Measurements from ENCODE around the gene GFY.
"Not testable (repeated sequence)": the region's sequence is repeated elsewhere in the genome, so short reads cannot be mapped to it uniquely, and the experiment has no call there.

GFY gene

DNA sequence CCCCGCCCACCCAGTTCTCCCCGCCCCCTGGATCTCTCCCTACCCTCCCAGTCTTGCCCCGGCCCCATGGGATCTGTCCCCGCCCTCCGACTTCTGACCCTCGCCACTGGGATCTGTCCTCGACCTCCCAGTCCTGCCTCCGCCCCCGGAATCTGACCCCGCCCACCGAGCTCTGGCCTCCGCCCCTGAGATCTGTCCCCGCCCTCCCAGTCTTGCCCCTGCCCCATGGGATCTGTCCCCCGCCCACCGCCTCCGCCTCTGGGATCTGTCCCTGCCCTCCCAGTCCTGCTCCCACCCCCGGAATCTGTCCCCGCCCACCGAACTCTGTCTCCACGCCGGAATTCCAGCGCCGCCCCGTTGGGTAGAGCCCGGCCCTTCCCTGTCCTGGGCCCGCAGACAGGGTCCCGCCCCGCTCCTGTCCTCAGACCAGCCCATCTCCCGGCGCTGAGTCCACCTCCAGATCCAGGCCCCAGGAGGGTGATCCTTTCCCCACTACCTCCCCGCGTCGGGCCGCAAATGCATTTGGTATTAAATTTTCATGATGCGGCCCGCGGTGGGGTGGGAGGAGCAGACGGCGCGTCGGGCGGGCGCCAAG, 17.7 kb downstream of the GFY start:
- peak; percentile 50 for DNase-seq (ENCODE audit: low read depth, low spot score)

DNA sequence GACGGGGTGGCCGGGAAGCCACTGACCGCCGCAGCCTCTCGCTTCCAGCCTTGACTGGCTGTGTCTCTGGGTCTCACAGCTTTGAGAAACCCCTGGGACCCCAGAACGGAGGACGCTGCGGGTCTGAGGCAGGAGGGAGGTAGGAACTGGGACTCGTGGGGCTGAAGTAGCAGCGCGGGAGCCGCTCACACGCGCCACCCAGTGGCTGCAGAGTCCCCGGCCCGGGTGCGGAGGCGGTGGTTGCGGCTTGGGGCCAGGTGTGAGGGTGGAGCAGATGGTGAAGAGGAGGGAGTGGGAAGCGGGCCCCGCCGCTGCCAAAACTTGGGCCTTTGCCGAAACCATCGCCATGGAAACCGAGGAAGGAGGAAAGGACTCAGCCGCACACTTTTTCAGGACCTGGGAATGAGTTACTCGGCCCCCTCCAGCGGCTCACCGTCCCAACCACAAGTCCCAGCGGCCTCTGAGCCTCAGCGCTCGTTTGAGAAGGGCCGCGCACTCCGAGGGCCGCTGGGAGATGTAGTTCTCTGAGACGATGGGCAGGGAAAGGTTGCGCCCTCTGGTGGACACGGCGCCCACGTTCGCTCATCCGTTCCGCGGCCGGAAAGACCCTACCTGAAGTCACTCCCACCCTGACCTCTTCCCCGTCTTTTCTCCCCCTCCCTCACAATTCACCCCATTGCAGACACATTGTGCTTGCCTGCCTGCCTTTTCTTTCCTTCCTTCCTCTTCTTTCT, 18.3 kb downstream of the GFY start:
- DNase-seq (ENCODE audit: low read depth, low spot score): peak; percentile 89

DNA sequence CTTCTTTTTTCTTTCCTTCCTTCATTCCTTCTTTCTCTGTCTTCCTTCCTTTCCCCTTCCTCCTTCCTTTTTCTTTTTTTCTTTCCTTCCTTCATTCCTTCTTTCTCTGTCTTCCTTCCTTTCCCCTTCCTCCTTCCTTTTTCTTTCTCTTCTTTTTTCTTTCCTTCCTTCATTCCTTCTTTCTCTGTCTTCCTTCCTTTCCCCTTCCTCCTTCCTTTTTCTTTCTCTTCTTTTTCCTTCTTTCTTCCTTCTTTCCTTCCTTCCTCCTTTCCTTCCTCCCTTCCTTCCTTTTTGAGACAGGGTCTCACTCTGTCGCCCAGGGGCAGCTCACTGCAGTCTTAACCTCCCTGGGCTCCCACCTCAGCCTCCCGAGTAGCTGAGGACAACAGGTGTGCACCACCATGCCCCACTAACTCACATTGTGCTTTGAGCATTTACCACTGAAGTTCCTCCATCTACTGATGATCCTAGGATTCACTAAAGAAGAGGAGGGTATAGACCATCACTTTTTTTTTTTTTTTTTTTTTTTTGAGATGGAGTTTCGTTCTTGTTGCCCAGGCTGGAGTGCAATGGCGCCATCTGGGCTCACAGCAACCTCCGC, 19.0 kb downstream of the GFY start:
- not testable (repeated sequence) for DNase-seq (ENCODE audit: low read depth, low spot score)

DNA sequence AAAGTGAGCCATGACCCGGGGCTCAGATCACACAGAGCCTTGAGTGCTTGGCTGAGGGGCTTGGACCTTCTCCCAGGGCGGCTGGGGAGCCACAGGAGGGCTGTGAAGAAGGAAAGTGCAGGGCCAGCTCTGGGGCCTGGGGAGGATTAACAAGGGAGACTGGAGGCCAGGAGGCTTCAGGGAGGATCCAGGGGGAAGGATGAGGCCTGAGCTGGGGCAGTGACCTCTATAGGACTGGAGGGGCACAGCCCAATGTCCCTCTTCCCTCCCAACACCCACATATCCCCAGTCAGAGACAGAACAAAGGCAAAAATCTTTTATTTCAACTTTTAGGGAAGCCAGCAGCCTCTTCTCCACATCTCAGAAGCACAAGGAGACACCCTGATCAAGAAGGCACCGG, 20.8 kb downstream of the GFY start:
- no peak for DNase-seq (ENCODE audit: low read depth, low spot score)

DNA sequence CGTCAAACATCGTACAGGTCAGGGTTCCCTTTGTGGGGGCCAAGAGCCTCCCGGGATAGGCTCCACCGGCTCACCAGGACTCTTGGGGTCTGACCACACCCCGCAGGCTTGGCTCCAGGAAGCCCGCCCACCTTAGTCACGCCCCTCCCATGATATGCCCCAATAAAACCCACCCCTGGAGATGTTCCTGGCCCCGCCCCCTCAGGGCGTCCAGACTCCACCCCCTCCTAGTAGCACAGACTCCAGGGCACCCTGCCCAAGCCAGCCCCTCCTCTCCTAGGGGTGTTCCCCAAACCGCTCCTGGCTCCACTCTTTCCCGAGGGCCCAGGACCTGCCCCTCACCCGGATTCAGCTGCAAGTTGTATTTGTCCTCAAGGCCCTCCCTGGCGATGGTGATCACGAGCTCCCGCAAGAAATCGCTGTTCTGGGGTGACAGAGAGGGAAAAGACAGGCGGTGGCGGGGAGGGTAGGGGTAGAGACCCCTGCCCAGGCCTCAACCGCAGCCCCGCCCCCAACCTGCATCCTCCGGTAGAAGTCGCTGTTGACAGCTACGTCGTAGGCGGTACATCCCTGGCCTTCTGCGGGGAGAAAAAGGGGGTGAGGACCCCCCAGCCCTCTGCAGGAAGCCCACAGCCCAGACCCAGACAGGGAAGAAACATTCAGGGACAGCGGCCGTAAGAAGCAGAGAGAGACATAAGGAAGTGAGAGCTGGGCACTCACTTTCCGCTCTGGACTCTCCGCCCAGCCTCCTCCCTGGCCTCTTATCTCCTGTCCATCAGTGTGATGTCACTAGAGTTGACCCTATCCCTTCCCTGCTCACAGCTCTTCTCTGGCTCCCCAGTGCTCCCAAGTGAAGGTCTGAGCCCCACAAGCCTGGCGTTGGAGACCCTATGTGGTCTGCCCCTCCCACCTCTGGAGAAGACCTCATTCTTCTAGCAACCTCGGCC, 22.6 kb downstream of the GFY start:
- DNase-seq (ENCODE audit: low read depth, low spot score): no peak

DNA sequence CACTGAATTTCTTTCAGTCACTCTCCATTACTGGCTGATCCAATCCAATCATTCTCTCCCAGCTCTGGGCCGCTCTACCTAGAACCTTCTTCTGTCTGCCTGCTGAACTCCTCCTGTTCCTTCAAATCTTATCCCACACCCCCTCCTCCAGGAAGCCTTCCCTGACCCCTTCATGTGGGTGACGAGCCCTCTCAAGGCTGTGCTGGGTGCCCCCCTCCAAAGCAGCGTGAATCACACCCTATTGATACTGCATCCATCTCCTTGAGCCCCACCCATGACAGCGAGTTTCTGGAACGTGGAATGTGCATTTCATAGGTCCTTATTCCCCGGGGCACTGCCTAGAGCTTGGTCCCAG, 23.2 kb downstream of the GFY start:
- DNase-seq (ENCODE audit: low read depth, low spot score): no peak

DNA sequence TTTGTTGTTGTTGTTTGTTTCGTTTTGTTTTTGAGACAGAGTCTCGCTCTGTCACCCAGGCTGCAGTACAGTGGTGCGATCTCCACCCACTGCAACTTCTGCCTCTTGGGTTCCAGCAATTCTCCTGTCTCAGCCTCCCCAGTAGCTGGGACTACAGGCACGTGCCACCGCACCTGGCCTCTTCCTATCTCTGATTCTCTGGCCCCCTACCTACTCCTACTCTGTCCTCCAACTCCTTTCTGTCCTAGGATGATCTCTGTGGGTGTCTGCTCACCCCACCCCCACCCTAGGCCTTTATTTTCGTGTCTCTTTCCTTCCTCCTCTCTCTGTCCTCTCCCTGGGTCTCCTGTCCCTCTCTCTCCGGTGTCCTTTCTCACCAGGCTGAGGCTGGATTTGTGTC, 25.2 kb downstream of the GFY start:
- no peak for DNase-seq (ENCODE audit: low read depth, low spot score)

DNA sequence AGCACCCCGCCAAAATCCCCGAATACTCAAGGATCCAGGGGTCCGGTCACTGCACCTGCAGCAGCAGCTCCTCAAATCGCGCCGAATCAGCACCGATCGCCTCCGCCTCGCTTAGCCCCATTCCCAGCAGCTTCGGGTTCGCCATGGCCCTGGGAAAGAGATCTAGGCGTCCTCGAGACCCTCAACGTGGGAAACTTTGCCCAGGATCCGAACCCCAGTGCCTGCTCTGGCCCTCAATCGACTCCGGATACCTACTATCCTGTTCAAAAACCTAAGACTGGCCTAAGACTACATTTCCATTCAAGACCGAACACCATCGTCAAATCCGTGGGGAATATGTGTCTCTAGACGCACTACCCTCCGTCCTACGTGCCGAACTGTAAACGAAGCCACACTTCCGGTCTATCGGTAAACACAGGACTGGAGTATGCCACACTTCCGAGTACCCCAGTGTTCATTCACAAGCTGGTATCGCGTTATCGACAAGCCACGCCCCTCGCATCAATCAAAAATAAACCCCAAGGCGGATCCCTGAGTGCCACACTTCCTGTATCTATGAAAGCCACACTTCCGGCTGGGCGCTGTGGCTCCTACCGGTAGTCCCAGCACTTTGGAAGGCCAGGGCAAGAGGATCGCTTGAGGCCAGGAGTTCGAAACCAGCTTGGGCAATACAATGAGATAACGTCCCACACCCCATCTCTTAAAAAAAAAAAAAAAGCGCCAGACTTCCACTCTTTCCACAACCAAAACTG, 26.4 kb downstream of the GFY start, which contains the start of gene PIH1D1:
Gene PIH1D1, minus strand, starts transcription at position 385 of the 752 bp plus-strand sequence. Its CDS starts 240 bp downstream, at position 145.
- DNase-seq (ENCODE audit: low read depth, low spot score): peak; percentile 97

DNA sequence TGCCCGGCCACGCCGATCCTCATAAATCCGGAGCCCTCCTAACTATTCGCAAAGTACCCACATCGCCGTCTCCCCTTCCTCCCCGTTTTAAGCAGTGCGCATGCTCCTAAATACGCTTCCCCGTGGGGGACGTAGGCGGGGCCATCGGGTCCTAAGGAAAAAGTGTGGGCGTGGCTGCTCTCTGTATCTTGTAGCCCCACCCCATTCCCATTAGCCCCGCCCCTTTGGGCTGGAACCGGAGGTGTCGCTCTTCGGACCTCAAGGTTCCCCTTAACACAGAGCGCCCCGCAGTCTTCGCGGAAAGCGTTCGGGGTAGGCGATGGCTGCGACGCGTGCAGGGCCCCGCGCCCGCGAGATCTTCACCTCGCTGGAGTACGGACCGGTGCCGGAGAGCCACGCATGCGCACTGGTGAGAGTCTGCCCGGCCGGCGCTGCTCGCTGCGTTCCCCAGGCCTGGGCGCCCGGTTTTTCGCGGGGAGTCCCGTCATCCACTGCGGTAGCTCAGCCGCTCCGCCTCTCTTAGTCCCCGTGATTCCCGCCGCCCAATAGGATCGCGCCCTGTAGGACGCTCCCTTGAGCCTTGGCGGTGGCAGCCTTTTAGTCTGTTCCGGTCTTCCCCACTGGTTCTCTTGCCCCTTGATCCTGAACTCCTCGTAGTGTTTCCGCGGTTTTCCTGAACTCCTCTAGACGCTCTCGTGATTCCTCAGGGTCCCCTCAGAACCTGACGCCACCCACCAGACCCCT, 28.0 kb downstream of the GFY start, which contains the start of gene ALDH16A1:
Gene ALDH16A1, plus strand, starts transcription at position 213 of the 744 bp plus-strand sequence. Its CDS starts 107 bp downstream, at position 320.
- peak; percentile 95 for DNase-seq (ENCODE audit: low read depth, low spot score)

DNA sequence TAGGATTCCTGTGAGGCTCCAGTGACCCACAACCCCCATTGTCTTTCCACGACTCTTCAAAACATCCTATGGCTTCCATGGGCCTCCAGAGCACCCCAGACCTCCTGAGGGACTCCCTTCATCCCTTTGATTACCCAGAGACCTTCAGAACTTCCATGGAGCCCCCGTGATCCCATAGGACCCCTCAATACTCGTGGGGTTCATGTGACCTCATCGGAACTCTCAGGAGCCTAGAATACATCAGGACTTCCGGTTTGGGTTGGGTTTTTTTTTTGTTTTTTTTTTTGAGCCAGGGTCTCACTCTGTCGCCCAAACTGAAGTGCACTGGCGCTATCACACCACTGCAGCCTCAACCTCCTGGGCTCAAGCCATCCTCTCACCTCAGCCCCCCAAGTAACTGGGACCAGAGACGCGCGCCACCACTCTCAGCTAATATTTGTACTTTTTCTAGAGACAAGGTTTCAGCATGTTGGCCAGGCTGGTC, 28.6 kb downstream of the GFY start:
- DNase-seq (ENCODE audit: low read depth, low spot score): no peak

DNA sequence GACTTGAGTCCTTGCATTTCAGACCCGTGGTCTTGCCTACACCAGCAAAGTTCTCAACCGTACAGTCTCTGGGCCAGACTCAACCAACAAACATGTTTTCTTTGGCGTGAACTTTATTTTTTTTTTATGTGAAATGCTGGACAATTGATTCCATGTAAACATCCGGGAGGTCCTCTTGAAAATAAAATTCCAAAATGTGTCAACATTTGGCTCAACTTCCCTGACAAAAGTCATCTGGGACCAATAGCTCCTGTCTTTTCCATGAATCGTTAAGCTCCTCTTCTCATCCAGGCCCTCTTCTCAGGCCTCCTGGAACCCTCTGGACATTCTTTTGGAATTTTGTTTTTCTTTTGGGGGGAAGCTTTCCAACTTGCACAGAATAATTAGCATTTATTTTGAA, 30.6 kb downstream of the GFY start:
- DNase-seq (ENCODE audit: low read depth, low spot score): no peak

DNA sequence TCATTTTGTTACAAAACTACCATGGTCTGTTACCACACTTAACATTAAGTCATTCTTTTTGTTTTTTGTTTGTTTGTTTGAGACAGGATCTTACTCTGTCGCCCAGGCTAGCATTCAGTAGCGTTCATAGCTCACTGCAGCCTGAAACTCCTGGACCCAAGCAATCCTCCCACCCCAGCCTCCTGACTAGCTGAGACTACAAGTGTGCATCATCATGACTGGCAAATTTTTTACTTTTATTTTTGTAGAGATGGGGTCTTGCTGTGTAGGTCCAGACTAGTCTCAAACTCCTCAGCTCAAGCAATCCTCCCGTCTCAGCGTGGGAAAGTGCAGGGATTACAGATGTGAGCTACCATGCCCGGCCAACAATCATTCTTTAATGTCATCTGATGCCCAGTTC, 31.1 kb downstream of the GFY start:
- DNase-seq (ENCODE audit: low read depth, low spot score): no peak

DNA sequence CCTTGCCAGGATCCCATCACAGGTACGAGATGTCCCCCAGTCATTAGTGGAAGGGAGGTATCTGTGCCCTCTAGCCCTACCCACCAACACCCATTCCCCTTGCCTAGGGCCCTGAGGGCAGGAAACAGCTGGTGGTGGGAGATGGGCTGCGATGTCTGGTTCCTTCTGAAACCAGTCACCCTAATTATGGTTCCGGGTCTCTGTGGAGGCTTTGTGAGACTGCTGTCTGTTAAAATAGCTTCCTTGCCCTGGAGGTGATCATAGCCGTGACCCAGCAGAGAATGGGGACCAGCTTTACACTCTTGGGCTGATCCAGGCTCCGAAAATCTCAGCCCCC, 33.3 kb downstream of the GFY start:
- DNase-seq (ENCODE audit: low read depth, low spot score): no peak

DNA sequence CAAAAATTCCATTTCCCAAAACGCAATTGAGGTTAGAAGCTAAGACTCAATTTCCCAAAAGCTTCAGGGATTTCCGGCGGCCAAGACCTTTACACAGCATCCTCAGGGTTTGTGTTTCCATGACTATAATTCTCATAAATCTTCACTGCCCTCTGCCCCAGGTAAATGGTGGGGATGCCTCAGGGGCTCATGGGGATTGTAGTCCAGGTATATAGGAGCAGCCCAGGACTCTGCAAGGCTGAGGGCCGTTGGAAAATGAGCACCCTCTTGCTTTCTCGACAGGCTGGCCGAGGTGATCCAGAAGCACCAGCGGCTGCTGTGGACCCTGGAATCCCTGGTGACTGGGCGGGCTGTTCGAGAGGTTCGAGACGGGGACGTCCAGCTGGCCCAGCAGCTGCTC, 34.2 kb downstream of the GFY start:
- no peak for DNase-seq (ENCODE audit: low read depth, low spot score)

DNA sequence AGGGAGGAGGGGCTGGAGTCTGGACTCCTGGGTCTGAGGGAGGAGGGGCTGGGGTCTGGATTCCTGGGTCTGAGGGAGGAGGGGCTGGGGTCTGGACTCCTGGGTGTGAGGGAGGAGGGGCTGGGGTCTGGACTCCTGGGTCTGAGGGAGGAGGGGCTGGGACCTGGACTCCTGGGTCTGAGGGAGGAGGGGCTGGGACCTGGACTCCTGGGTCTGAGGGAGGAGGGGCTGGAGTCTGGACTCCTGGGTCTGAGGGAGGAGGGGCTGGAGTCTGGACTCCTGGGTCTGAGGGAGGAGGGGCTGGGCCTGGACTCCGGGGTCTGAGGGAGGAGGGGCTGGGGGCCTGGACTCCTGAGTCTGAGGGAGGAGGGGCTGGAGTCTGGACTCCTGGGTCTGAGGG, 35.9 kb downstream of the GFY start:
- not testable (repeated sequence) for DNase-seq (ENCODE audit: low read depth, low spot score)

DNA sequence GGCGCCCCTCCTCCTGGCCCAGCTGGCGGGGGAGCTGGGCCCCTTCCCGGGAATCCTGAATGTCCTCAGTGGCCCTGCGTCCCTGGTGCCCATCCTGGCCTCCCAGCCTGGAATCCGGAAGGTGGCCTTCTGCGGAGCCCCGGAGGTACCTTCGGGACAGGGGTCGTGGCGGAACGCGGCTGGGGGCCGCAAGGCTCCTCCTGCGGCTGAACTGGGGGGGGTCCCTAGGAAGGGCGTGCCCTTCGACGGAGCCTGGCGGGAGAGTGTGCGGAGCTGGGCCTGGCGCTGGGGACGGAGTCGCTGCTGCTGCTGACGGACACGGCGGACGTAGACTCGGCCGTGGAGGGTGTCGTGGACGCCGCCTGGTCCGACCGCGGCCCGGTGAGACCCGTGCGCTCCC, 36.5 kb downstream of the GFY start:
- no peak for DNase-seq (ENCODE audit: low read depth, low spot score)

DNA sequence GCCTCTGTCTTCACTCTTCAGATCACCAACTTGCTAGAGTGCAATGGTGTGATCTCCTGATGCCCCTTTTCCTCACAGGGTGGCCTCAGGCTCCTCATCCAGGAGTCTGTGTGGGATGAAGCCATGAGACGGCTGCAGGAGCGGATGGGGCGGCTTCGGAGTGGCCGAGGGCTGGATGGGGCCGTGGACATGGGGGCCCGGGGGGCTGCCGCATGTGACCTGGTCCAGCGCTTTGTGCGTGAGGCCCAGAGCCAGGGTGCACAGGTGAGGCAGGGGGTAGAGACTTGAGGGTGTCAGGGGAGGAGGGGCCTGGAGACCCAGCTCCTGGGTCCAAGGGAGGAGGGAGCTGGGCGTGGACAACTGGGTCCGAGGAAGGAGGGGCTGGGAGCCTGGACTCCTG, 37.3 kb downstream of the GFY start:
- no peak for DNase-seq (ENCODE audit: low read depth, low spot score)

DNA sequence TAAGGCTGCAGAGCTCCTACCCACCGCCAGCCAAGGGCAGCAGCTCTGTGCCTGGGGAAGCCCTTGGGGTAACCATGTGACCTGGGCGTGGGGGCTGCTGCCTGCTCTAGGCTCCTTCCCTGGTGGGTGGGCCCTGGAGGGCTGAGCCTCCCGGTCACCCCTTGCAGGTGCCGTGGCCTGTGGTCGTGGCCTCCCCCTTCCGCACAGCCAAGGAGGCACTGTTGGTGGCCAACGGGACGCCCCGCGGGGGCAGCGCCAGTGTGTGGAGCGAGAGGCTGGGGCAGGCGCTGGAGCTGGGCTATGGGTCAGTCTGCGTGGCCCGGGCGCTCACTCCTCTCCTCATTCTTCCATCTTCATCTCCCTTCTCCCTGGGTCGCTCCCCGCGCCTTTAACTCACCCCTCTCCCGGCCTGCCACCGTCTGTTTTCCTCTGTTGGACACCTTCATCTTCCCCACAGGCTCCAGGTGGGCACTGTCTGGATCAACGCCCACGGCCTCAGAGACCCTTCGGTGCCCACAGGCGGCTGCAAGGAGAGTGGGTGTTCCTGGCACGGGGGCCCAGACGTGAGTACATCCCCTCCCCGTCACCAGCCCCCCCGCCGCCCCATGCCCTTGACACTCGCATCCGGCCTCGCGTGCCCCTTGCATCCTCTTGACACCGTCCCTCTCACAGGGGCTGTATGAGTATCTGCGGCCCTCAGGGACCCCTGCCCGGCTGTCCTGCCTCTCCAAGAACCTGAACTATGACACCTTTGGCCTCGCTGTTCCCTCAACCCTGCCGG, 39.0 kb downstream of the GFY start:
- DNase-seq (ENCODE audit: low read depth, low spot score): no peak

DNA sequence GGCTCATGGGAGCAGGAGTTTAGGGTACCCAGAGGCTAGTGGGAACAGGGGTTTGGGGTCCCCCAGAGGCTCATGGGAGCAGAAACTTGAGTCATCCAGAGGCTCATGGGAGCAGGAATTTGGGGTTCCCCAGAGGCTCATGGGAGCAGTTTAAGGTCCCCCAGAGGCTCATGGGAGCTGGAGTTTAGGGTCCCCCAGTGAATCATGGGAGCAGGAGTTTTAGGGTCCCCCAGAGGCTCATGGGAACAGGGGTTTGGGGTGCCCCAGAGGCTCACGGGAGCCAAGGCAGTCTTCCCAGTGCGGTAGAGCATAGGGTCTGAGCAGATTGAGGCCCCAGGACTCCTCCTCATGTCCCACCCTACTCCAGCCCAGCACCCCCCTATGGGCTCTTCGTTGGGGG, 40.2 kb downstream of the GFY start:
- no peak for DNase-seq (ENCODE audit: low read depth, low spot score)

DNA sequence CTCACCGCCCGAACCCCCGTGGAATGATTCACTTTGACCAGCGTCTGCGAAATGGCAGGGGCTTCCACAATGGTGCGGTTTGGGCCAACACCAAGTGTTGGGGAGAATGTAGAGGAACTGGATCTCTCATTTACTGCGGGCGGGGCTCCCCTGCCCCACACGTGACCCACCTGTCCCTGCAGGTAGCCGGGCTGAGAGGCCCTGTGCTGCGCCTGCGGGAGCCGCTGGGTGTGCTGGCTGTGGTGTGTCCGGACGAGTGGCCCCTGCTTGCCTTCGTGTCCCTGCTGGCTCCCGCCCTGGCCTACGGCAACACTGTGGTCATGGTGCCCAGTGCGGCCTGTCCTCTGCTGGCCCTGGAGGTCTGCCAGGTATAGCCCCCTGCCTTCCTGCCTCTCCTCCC, 43.0 kb downstream of the GFY start:
- no peak for DNase-seq (ENCODE audit: low read depth, low spot score)
